ENCODE measurements around the gene SLC49A3. TPM values are rescaled to one million over a fixed set of nuclear protein-coding genes. Genes with fewer than 3 reads are reported as not detected.

SLC49A3 gene
- total RNA-seq, 4 donors from 2014 or later, result 14.9 to 27.1 (median 18.3) TPM

- Histone ChIP-seq H3K9me3 (no peaks in the 10 kb centered on the region), H3K4me3 (replicated peaks in 1 of 3) (no peak overlapping the region), H3K4me1 (peaks cover 8% of the 10 kb centered on the region in 2 donors), H3K27me3 (no peaks in the 10 kb centered on the region), H3K36me3 (no peaks in the 10 kb centered on the region), H3K27ac (no peak overlapping the region)
- TF ChIP-seq POLR2A (IDR thresholded peaks at IDR 0.05) (no peak), CTCF (IDR thresholded peaks at IDR 0.05) (no peak)
- intact Hi-C loops (cut with DNase I), result no loop called here
- WGBS, 2 donors, result 26 to 27% methylated on average over 38 to 41 of the region's 49 CpGs
- DNase-seq, result peak; percentile 69 to 76
Observed at GRCh38 chr4:650951-651883, 37.7 kb downstream of the SLC49A3 start.

GRCh38 chr4:650461-650860, 38.5 kb downstream of the SLC49A3 start:
- peaks cover 8% of the 10 kb centered on the region in 2 donors for H3K4me1 ChIP-seq
- intact Hi-C loops (cut with DNase I), result no loop called here

GRCh38 chr4:649751-650310, 39.1 kb downstream of the SLC49A3 start:
- DNase-seq, result no peak
- Histone ChIP-seq H3K4me1 (peaks cover 8% of the 10 kb centered on the region in 2 donors), H3K36me3 (no peaks in the 10 kb centered on the region), H3K27ac (no peak overlapping the region), H3K9me3 (no peaks in the 10 kb centered on the region), H3K4me3 (replicated peaks in 1 of 3) (no peak overlapping the region), H3K27me3 (no peaks in the 10 kb centered on the region)
- WGBS, 2 donors, result 93 to 94% methylated on average over 2 to 12 of the region's 13 CpGs
- intact Hi-C loops (cut with DNase I), result no loop called here
- no peak for TF ChIP-seq POLR2A (IDR thresholded peaks at IDR 0.05)

More at GRCh38 chr4:650461-650860, 38.5 kb downstream of the SLC49A3 start:
- Histone ChIP-seq H3K4me3 (replicated peaks in 1 of 3) (no peak overlapping the region), H3K36me3 (no peaks in the 10 kb centered on the region), H3K27ac (no peak overlapping the region), H3K9me3 (no peaks in the 10 kb centered on the region), H3K27me3 (no peaks in the 10 kb centered on the region)
- TF ChIP-seq POLR2A (IDR thresholded peaks at IDR 0.05), result no peak
- WGBS, 2 donors, result 75 to 77% methylated on average over 14 of the region's 18 CpGs
- no peak for DNase-seq

- DNase-seq, result no peak
- Histone ChIP-seq H3K4me1 (peaks cover 8% of the 10 kb centered on the region in 2 donors), H3K4me3 (replicated peaks in 1 of 3) (no peak overlapping the region), H3K27me3 (no peaks in the 10 kb centered on the region), H3K9me3 (no peaks in the 10 kb centered on the region), H3K27ac (no peak overlapping the region), H3K36me3 (no peaks in the 10 kb centered on the region)
- whole genome bisulfite sequencing, 2 donors, result 91 to 95% methylated on average over 4 to 6 of the region's 7 CpGs
- intact Hi-C loops (cut with DNase I), result no loop called here
- TF ChIP-seq CTCF (IDR thresholded peaks at IDR 0.05) (no peak), POLR2A (IDR thresholded peaks at IDR 0.05) (no peak)
Observed at GRCh38 chr4:649293-649625, 39.7 kb downstream of the SLC49A3 start.

GRCh38 chr4:648579-649292, 40.2 kb downstream of the SLC49A3 start:
- Histone ChIP-seq H3K4me1 (peaks cover 8% of the 10 kb centered on the region in 2 donors), H3K36me3 (no peaks in the 10 kb centered on the region), H3K27ac (no peak overlapping the region), H3K4me3 (replicated peaks in 1 of 3) (no peak overlapping the region), H3K27me3 (no peaks in the 10 kb centered on the region), H3K9me3 (no peaks in the 10 kb centered on the region)
- no peak for DNase-seq
- intact Hi-C loops (cut with DNase I), result no loop called here
- 66 to 89% methylated on average over 14 to 19 of the region's 28 CpGs for WGBS, 2 donors
- TF ChIP-seq CTCF (IDR thresholded peaks at IDR 0.05) (no peak), POLR2A (IDR thresholded peaks at IDR 0.05) (no peak)
